Activated gamma-delta T cell treated with Interleukin-2 at 50 U/mL for 16 hours (primary cell): ENCODE measurements around the gene RTCA.
"Not testable (repeated sequence)": the region's sequence is repeated elsewhere in the genome, so short reads cannot be mapped to it uniquely, and the experiment has no call there.

ENCODE experiments used
- DNase-seq: peaks from one replicate; pipeline ENCODE4 v3.0.0-alpha.2; 2020

Gene RTCA

DNA sequence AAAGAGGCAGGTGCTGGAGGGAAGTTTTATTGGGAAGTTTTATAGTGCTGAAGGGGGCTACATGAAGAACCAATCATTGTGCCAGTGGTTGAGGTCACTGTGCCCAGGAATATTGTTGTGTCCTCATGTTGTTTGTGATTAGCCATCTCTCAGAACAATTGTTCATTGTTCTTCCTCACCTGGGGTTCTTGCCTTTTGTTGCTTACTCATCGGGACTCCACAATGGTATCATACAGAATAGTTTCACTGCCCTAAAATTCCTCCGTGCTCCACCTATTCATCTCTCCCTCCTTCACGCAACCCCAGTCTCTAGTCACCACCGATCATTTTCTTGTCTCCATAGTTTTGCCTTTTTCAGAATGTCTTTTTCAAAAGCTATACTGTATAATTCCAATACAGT is 47.4 kb downstream of the RTCA start:
- no peak for DNase-seq

DNA sequence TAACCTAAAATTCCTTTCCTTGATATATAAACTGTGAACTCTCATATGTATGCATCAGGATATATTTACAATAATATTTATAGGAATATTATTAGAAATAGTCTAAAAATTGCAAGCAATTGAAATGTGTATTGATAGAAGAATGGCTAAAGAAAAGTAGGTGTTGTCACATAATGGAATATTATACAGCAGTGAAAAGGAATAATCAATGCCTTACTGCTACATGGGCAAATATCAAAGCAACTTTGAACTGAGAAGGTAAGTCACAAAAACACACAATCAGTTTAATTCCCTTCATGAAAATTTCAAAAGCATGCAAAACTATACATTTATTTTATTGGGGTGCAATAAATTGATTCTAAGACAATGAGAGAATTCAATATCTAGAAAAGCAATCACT is 50.6 kb downstream of the RTCA start:
- no peak for DNase-seq

DNA sequence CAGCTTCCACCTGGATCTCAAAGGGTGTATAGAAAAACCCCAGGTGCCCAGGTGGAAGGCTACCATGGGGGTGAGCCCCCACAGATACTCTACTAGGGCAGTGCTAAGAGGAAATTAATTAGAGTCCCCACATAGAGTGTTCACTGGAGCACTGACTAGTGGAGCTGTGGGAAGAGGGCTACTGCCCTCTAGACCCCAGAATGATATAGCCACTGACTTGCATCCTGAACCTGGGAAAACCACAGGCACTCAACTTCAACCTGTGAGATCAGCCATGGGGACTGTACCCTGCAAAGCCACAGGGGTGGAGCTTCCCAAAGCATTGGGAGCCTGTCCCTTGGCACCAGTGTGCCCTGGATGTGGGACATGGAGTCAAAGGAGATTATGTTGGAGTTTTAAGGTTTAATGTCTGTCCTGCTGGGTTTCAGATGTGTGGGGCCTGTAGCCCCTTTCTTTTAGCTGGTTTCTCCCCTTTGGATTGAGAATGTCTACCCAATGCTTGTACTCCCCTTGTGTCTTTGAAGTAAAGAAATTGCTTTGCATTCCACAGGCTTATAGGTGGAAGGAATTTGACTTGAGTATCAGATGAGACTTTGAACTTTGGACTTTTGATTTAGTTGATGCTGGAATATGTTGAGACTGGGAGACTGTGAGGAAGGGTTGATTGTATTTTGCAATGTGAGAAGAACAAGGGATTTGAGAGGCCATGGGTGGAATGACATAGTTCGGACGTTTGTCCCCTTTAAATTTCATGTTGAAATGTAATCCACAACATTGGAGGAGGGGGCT is 54.5 kb downstream of the RTCA start:
- DNase-seq, result no peak

DNA sequence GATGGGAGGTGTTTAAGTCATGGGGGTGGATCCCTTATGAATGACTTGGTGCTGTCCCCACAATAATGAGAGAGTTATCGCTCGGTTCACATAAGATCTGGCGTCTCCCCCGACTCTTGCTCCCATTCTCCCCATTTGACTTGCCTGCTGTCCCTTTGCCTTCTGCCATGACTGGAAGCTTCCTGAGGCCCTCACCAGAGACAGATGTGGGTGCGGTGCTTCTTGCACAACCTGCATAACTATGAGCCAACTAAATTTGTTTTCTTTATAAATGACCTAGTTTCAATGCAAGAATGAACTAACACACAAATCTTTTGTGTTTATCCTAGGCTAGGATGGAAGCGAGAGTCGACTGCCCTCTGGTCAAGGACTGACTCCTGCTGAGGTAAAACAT is 55.1 kb downstream of the RTCA start:
- DNase-seq, result no peak

DNA sequence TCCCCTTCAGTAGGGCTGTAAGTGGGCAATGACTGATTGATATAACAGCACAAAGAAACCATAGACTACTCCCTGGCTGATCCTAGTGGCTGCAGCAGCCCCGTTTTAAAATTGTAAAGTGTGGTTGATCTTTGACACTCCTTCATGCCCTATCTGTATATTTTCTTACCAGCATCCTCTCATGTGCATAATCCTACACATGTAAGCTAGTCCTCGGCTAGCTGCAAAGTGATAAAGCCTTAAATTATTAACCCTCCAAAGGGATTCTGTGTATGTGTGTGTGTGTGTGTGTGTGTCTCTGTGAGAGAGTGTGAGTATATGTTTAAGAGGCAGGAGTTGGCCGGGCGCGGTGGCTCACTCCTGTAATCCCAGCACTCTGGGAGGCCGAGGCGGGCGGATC is 55.5 kb downstream of the RTCA start:
- no peak for DNase-seq

DNA sequence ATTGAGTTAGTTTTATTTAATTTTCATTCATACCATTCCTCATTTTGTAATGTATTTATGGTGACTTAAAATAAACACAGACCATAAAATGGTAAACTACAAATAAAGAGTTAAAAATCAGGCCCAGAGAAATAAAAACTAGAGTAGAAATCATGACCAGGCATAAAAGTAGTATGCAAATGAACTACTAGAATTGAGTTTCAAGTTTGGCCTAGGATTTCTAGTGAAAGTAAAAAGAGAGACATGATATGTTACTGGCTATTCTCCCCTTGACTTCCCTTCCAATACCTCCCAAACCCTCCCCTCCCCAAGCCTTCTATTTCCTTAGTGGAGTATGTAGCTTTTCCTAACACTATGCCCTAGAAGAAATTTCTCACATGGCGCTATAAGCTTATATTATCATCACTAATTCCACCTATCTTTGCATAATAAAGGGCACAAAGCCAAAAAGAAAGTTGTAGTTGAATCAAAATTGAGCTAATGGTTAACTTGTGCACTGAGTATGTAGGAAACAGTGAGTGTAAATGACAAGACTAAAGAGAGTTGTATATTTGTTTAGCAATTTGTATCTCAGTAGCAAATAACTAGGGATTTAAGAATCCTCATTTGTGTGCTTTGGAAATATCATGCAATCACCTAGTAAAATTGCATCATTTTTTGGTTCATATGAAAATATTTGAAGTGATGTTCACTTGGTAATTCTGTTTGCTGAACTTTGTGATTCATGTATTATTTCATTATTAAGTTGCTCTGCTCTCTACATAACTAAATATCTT is 56.6 kb downstream of the RTCA start:
- DNase-seq, result no peak

DNA sequence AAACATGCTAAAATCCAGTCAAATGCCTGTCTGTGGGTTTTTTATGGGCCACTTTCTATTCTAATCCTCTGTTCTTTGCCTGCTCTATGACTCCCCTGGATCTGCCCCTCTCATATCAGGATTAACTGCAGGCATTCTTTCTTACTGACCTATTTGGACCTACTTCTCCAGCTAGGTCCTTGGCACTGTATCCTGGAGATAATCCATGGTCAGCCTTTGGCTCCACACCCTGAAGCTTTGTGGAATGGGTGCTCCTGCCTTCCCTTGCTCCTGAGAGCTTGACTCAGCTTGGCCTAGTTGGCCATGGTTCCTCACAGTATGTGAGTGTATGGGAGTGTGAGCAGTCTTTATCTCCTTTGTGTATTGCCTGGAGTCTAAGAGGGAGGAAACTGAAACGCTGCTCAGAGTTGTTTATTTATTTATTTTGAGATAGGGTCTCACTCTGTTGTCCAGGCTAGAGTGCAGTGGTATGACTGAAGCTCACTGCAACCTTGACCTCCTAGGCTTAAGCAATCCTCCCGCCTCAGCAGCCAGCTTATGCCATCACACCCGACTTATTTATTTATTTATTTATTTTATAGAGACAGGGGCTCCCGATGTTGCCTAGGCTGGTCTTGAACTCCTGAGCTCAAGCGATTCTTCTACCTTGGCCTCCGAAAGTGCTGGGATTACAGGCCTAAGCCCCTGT is 57.5 kb downstream of the RTCA start:
- no peak for DNase-seq

DNA sequence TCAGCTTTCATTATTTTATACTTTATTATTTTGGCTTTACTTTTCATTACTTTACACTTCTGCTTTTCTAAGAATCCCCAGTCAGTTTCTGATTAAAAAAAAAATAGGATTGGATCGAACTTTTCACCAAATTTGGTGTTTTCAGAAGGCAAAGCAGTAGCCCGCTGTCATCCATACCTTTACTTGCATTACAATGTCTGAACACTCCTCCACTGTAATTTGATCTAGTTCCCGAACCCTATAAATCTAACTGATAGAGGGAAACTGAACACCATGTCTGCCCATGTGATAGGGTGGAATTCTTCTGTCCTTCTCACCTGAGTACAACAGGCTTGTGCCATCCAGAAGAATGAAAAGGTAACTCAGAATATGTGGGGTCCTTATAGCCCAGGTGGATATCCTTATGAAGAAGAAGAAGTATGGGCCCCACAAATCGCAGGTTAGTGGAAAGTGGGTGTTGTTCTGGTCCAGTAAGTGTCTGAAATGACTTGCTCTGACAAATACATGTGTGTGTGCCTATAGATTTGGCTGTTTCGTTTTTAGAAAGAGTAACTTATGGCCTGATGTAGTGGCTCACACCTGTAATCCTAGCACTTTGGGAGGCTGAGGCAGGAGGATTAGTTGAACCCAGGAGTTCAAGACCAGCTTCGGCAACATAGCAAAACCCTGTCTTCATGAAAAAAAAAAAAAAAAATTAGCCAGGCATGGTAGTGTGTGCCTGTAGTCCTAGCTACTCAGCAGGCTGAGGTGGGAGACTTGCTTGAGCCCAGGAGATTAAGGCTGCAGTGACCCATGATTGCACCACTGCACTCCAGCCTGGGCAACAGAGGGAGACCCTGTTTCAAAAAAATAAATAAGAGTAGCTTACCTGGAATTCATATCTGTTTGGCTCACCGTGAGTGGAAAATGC is 59.7 kb downstream of the RTCA start:
- DNase-seq, result no peak

DNA sequence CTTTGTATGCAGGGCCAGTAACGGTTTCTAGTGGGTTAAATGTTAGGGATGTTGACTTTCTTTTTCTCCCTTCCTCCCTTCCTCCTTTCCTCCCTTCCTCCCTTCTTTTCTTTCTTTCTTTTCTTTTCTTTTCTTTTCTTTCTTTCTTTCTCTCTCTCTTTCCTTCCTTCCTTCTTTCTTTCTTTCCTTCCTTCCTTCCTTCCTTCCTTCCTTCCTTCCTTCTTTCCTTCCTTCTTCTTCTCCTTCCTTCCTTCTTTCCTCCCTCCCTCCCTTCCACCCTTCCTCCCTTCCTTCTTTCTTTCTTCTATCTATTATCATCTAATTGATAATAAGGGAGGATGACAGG is 60.3 kb downstream of the RTCA start:
- not testable (repeated sequence) for DNase-seq

DNA sequence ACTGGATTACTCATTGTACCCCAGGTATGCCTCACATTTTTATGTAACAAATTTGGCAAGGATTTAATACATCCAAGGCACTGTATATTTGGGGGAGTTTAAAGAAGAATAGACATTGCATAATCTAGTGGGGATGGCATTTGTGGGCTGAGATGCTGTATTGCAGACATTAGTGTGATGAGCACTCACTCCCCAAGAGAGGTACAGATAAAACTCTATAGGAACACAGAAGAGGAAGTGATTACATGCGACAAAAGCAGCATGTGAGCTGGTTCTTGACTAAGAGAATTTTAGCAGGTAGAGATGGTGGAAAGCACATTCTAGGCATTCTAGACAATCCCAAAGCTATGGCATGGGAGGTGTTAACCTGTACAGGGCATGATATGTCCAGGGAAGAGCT is 62.1 kb downstream of the RTCA start:
- no peak for DNase-seq

DNA sequence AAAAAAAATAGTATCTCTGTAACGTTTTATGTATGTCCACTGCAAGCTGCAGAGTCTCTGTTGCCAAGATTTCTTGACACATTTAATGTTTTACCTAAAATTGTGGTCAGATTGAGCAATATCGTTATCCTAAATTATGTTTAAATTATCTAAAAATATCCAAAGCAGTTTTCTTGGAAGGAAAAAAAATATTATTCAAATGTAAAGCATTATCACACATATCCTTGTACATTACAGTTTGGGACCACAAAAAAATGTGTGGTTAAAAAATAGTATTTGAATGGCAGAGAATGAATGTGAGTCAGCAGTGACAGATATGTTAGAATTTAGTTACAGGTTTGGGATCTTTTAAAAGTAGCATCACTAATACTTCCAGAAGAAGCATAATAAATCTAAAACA is 65.1 kb downstream of the RTCA start:
- not testable (repeated sequence) for DNase-seq

DNA sequence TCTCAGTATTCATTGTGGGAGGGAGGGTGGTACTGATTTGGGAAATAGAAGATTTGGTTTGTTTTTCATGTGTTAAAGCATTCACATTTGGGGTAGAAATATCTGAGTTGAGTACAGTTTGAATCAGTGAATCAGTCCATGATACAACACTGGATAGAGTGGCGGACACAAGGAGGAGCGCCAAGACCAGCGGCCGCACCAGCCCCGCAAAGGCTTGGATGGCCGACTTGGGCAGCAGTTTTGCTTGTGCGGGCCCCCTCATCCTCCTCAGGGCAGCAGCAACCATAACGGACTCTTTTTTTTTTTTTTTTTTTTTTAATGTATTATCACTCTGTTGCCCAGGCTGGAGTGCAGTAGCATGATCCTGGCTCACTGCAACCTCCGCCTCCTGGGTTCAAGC is 66.3 kb downstream of the RTCA start:
- DNase-seq, result no peak

DNA sequence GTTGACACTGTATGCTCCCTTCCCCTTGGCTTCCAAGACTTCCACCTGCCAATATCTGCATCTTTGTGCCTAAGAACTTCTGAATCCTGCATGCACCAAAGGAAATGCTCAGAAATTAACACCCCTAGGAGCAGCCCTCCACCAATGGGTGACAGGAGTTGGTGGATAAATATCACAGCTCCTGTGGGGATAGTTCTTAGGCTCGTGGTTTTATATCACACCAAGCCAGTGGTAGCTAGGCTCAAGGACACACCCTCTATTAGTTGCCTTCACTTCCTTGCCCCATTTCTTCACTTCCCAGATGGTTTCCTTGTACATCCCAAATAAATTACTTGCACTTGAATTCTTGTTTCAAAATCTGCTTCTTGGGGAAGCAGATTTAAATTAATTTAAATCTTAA is 69.4 kb downstream of the RTCA start:
- no peak for DNase-seq

DNA sequence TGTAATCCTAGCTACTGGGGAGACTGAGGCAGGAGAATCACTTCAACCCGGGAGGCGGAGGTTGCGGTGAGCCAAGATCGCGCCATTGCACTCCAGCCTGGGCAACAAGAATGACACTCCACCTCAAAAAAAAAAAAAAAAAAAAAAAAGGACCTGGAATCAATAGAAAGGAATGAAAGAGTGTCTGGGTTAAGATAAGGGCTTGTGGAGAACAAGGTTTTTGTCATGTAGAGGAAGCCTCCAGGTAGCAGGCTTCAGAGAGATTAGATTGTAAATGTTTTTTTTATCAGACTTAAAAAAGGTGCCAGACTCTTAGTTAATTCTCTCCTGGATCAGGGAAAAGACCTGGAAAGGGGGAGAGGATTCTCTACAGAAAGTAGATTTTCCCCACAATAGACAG is 71.9 kb downstream of the RTCA start:
- DNase-seq, result not testable (repeated sequence)

DNA sequence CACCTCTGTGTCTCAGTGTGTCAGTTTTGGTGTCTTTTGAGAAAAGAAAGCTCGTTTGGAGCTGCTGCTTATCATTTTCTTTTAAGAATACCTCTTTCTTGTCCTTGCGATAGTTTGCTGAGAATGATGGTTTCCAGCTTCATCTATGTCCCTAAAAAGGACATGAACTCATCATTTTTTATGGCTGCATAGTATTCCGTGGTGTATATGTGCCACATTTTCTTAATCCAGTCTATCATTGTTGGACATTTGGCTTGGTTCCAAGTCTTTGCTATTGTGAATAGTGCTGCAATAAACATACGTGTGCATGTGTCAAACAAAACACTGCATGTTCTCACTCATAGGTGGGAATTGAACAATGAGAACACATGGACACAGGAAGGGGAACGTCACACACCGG is 73.7 kb downstream of the RTCA start:
- DNase-seq, result not testable (repeated sequence)

DNA sequence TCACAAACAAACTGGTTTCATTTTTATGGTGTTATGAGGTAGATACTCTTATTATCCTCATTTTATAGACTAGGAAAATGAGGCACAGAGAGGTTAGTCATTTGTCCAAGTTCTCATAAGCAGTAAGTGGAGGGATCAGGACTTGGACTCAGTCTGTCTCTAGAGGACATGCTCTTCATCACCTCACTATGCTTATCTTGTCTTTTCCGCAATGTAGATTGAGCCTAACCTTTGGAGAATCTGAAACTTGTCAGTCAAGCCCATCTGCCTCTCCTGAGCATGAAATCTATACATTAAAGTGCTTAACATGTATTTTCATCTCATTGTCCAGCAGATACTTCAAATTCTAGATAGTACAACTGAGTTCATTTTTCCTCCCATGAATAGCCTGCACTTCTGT is 74.5 kb downstream of the RTCA start:
- DNase-seq, result no peak

DNA sequence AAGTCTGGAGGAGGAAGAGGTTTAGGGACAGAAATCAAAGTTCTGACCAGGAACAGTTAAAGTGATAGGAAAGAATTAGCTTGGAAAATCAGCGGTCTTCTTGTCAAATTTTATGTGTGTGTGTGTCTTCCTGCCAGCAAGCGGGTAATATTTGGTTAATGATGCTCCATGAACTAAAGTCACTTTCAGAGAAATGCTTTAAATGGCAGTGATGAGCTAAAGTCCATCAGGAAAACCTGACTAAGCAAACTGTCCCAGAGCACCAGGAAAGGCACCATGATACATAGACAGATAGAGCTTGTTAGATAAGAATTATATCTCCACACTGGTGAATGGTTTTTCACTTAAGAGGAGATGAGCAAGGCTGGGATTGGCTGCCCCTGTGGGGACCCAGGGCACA is 76.3 kb downstream of the RTCA start:
- DNase-seq, result no peak
